ENCODE results near the gene DOP1B.
"Not testable (repeated sequence)": the region's sequence is repeated elsewhere in the genome, so short reads cannot be mapped to it uniquely, and the experiment has no call there.

Gene DOP1B

DNA sequence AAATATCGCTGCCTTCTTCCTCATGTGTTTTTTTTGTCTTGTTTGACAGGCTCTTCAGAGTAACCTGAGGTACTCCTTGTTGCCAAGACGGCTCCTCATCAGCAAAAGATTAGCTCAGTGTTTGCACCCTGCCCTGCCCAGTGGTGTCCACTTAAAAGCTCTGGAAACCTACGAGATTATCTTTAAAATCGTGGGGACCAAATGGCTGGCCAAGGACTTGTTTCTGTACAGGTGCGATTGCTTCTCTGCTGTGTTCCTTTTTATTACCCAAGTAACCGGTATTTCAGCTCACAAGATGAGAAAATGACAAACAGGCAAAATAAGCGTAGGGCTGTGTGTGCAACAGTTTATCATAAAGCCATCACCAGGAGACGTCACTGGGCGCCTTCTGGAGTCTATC, 42.4 kb downstream of the DOP1B start:
- no peaks in the 10 kb centered on the region for H3K9me3 ChIP-seq (ENCODE audit: control insufficient read depth in 2 of 2, low read length in 2 of 2)
- no peak overlapping the region for H3K9ac ChIP-seq (ENCODE audit: low read depth in 1 of 2, low read length in 2 of 2)
- no peak overlapping the region for H3K4me3 ChIP-seq (ENCODE audit: low read length in 2 of 2)
- H3K36me3 ChIP-seq (ENCODE audit: control insufficient read depth in 2 of 2, insufficient read depth in 2 of 2, low read length in 2 of 2), result peaks cover 10 to 11% of the 10 kb centered on the region in 2 donors
- H3K27ac ChIP-seq (ENCODE audit: low read depth in 2 of 2, low read length in 2 of 2), result no peak overlapping the region
- H3K4me1 ChIP-seq (ENCODE audit: control insufficient read depth in 2 of 2, insufficient read depth in 2 of 2, low read length in 2 of 2), result peaks cover 5 to 12% of the 10 kb centered on the region in 2 donors
- H3K27me3 ChIP-seq (ENCODE audit: control insufficient read depth in 2 of 2, insufficient read depth in 2 of 2, low read length in 2 of 2), result no peaks in the 10 kb centered on the region

DNA sequence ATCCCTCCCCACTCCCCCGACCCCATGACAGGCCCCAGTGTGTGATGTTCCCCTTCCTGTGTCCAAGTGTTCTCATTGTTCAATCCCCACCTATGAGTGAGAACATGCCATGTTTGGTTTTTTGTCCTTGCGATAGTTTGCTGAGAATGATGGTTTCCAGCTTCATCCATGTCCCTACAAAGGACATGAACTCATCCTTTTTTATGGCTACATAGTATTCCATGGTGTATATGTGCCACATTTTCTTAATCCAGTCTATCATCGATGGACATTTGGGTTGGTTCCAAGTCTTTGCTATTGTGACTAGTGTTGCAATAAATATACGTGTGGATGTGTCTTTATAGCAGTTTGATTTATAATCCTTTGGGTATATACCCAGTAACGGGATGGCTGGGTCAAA, 43.0 kb downstream of the DOP1B start:
- peaks cover 10 to 15% of the 10 kb centered on the region in 2 donors for H3K36me3 ChIP-seq (ENCODE audit: control insufficient read depth in 2 of 2, insufficient read depth in 2 of 2, low read length in 2 of 2)
- not testable (repeated sequence) for H3K4me3 ChIP-seq (ENCODE audit: low read length in 2 of 2); H3K27ac ChIP-seq (ENCODE audit: low read depth in 2 of 2, low read length in 2 of 2)

DNA sequence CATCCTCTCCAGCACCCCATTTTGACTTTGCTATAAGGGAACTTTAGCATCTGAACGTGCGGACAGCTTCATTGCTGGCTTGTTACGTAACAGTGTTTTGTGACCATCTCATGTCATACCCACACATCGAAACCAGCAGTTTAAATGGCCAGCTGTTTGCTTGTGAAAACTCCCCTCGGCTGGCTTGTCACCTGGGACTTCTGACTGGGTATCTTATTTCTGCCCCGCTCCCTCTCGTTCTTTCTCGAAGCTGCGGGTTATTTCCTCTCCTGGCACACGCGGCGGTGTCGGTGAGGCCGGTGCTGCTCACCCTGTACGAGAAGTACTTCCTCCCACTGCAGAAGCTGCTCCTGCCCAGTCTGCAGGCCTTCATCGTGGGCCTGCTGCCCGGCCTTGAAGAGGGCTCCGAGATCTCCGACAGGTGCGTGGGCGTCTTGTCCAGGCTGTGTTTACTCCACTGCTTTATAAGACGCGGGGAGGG, 43.5 kb downstream of the DOP1B start:
- Histone ChIP-seq H3K9ac (ENCODE audit: low read depth in 1 of 2, low read length in 2 of 2) (no peak overlapping the region), H3K4me3 (ENCODE audit: low read length in 2 of 2) (no peak overlapping the region), H3K27ac (ENCODE audit: low read depth in 2 of 2, low read length in 2 of 2) (no peak overlapping the region), H3K4me1 (ENCODE audit: control insufficient read depth in 2 of 2, insufficient read depth in 2 of 2, low read length in 2 of 2) (peaks cover 5 to 12% of the 10 kb centered on the region in 2 donors), H3K9me3 (ENCODE audit: control insufficient read depth in 2 of 2, low read length in 2 of 2) (no peaks in the 10 kb centered on the region), H3K36me3 (ENCODE audit: control insufficient read depth in 2 of 2, insufficient read depth in 2 of 2, low read length in 2 of 2) (peaks cover 10 to 15% of the 10 kb centered on the region in 2 donors), H3K27me3 (ENCODE audit: control insufficient read depth in 2 of 2, insufficient read depth in 2 of 2, low read length in 2 of 2) (no peaks in the 10 kb centered on the region)

More for the DNA sequence above, 43.0 kb downstream of the DOP1B start:
- H3K27me3 ChIP-seq (ENCODE audit: control insufficient read depth in 2 of 2, insufficient read depth in 2 of 2, low read length in 2 of 2); H3K9me3 ChIP-seq (ENCODE audit: control insufficient read depth in 2 of 2, low read length in 2 of 2); H3K9ac ChIP-seq (ENCODE audit: low read depth in 1 of 2, low read length in 2 of 2): not testable (repeated sequence)
- H3K4me1 ChIP-seq (ENCODE audit: control insufficient read depth in 2 of 2, insufficient read depth in 2 of 2, low read length in 2 of 2), result peaks cover 5 to 12% of the 10 kb centered on the region in 2 donors

DNA sequence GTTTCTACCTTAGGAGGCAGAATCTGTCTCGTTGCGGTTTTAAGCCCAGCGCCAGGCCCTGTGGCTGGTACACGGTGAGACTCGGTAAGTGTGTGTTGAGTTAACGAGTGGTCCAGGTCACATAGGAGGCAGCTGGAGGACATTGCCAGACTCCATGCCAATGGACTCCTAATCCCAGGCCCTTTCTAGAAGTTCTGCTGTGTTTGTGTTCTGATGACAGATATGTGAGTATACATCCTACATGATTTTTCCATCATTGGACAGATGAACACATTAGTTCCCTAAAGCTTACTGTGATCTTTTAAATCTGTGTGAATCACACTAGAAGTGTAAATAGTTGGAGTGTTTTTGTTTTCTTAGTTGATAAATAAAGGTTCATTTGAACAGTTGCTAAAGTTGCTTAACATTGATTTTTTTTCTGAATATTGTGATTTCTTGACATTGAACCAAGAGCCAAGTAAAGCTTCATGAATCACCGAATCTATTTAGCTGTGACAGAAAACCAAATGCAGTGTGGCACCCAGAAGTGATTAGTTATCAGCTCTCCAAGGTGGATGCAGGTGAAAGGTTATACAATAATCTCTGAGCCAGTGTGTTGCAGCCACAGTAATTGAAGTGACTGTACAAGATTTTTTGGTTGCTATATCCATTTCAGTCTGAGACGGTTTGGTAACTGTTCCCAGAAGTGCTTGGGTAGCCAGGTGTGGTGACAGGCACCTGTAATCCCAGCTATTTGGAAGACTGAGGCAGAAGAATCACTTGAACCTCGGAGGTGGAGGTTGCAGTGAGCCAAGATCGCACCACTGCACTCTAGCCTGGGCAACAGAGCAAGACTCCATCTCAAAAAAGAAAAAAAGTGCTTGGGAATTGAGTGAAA, 46.3 kb downstream of the DOP1B start:
- H3K27me3 ChIP-seq (ENCODE audit: control insufficient read depth in 2 of 2, insufficient read depth in 2 of 2, low read length in 2 of 2), result no peaks in the 10 kb centered on the region
- peak overlapping the region in 1 of 2 donors; percentile 4 for H3K27ac ChIP-seq (ENCODE audit: low read depth in 2 of 2, low read length in 2 of 2)
- no peak overlapping the region for H3K9ac ChIP-seq (ENCODE audit: low read depth in 1 of 2, low read length in 2 of 2)
- peaks cover 14 to 18% of the 10 kb centered on the region in 2 donors for H3K36me3 ChIP-seq (ENCODE audit: control insufficient read depth in 2 of 2, insufficient read depth in 2 of 2, low read length in 2 of 2)
- H3K4me3 ChIP-seq (ENCODE audit: low read length in 2 of 2), result no peak overlapping the region
- no peaks in the 10 kb centered on the region for H3K9me3 ChIP-seq (ENCODE audit: control insufficient read depth in 2 of 2, low read length in 2 of 2)
- H3K4me1 ChIP-seq (ENCODE audit: control insufficient read depth in 2 of 2, insufficient read depth in 2 of 2, low read length in 2 of 2), result peaks cover 5 to 8% of the 10 kb centered on the region in 2 donors

DNA sequence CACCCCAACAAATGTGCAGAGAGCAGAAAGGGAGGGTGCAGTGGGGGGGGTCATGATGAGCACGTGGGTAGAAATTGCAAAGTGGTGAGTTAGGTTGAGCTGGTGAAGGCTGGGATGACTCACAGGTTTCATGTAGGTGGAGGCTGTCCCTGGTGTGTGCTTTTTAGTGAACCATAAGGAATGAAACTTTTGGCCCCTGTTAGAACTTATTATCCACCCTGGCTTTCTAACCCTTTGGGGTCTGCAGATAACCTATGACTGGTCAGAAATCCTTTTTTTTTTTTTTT, 46.9 kb downstream of the DOP1B start:
- H3K4me3 ChIP-seq (ENCODE audit: low read length in 2 of 2), result no peak overlapping the region
- H3K36me3 ChIP-seq (ENCODE audit: control insufficient read depth in 2 of 2, insufficient read depth in 2 of 2, low read length in 2 of 2), result peaks cover 18 to 19% of the 10 kb centered on the region in 2 donors
- H3K9me3 ChIP-seq (ENCODE audit: control insufficient read depth in 2 of 2, low read length in 2 of 2), result no peaks in the 10 kb centered on the region
- no peak overlapping the region for H3K9ac ChIP-seq (ENCODE audit: low read depth in 1 of 2, low read length in 2 of 2)
- H3K4me1 ChIP-seq (ENCODE audit: control insufficient read depth in 2 of 2, insufficient read depth in 2 of 2, low read length in 2 of 2), result peaks cover 3 to 5% of the 10 kb centered on the region in 2 donors
- no peak overlapping the region for H3K27ac ChIP-seq (ENCODE audit: low read depth in 2 of 2, low read length in 2 of 2)
- no peaks in the 10 kb centered on the region for H3K27me3 ChIP-seq (ENCODE audit: control insufficient read depth in 2 of 2, insufficient read depth in 2 of 2, low read length in 2 of 2)

DNA sequence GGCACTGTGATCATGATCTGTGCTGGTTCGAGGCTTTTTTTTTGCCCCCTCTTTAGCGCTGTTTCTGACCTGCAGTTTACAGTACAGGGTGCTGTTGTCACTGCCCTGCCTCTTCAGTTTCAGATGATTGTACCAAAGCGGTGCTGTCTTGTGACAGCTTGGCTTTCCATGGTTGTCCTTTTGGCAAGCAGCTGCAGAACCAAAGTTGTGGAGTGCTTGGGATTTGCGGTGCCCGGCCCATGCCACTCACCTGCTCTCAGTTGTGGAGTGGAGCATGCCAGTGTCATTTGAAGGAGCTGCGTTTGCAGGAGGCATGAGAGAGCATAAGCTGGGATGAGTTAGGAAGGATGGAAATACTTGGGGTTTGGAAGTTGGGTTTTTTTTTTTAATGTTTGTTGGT, 48.4 kb downstream of the DOP1B start:
- H3K9ac ChIP-seq (ENCODE audit: low read depth in 1 of 2, low read length in 2 of 2), result no peak overlapping the region
- no peaks in the 10 kb centered on the region for H3K9me3 ChIP-seq (ENCODE audit: control insufficient read depth in 2 of 2, low read length in 2 of 2)
- H3K27me3 ChIP-seq (ENCODE audit: control insufficient read depth in 2 of 2, insufficient read depth in 2 of 2, low read length in 2 of 2), result no peaks in the 10 kb centered on the region
- H3K4me3 ChIP-seq (ENCODE audit: low read length in 2 of 2), result no peak overlapping the region
- peaks cover 0 to 5% of the 10 kb centered on the region in 2 donors for H3K4me1 ChIP-seq (ENCODE audit: control insufficient read depth in 2 of 2, insufficient read depth in 2 of 2, low read length in 2 of 2)
- no peak overlapping the region for H3K27ac ChIP-seq (ENCODE audit: low read depth in 2 of 2, low read length in 2 of 2)
- H3K36me3 ChIP-seq (ENCODE audit: control insufficient read depth in 2 of 2, insufficient read depth in 2 of 2, low read length in 2 of 2), result peaks cover 20 to 25% of the 10 kb centered on the region in 2 donors

DNA sequence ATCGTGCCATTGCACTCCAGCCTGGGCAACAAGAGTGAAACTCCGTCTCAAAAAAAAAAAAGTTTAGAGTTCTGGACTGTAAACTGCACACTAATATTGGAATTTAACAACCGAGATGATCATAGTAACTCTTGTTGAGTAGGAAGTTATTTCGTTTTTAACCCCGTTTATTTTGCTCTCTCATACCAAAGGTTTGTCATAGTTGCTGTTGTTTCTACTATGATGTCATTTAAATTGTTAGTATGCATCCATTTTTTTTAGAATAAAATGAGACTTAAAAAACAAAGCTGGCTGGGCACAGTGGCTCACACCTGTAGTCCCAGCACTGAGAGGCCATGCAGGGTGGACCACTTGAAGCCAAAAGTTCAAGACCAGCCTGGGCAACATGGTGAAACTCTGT, 49.3 kb downstream of the DOP1B start:
- Histone ChIP-seq H3K36me3 (ENCODE audit: control insufficient read depth in 2 of 2, insufficient read depth in 2 of 2, low read length in 2 of 2) (peaks cover 18 to 27% of the 10 kb centered on the region in 2 donors), H3K27ac (ENCODE audit: low read depth in 2 of 2, low read length in 2 of 2) (no peak overlapping the region), H3K4me1 (ENCODE audit: control insufficient read depth in 2 of 2, insufficient read depth in 2 of 2, low read length in 2 of 2) (peaks cover 0 to 5% of the 10 kb centered on the region in 2 donors), H3K9ac (ENCODE audit: low read depth in 1 of 2, low read length in 2 of 2) (no peak overlapping the region), H3K27me3 (ENCODE audit: control insufficient read depth in 2 of 2, insufficient read depth in 2 of 2, low read length in 2 of 2) (no peaks in the 10 kb centered on the region), H3K4me3 (ENCODE audit: low read length in 2 of 2) (no peak overlapping the region), H3K9me3 (ENCODE audit: control insufficient read depth in 2 of 2, low read length in 2 of 2) (no peaks in the 10 kb centered on the region)
